Stimulated activated naive B cell treated with anti-CD40 and anti-IgM and Interleukin-4, amounts not matched to agents 10 μg/mL and 1 μg/mL and 100 μg/mL, for 72 hours (primary cell): Measurements from ENCODE around the gene CCKAR.

Source experiments
- ATAC-seq, 2 donors: fragments of 150-1000 bp; cut with Tn5 transposase; replicated peaks; 2 replicates each; pipeline ENCODE4 v1.10.0; 2021; ENCODE audit warnings: moderate library complexity in 1 of 2
- DNase-seq: peaks from one replicate; pipeline ENCODE4 v3.0.0; 2021
- H3K27ac Mint-ChIP-seq: one replicate; pipeline ENCODE4 v1.8.0; 2022; ENCODE audit warnings: mild to moderate bottlenecking, mixed read lengths
- H3K27me3 Mint-ChIP-seq, 2 donors: one replicate each; pipeline ENCODE4 v1.8.0; 2022; ENCODE audit warnings: mixed read lengths in 2 of 2
- H3K36me3 Mint-ChIP-seq, 2 donors: one replicate each; pipeline ENCODE4 v1.8.0; 2022; ENCODE audit warnings: mixed read lengths in 2 of 2, mild to moderate bottlenecking in 1 of 2
- H3K4me1 Mint-ChIP-seq, 2 donors: one replicate each; pipeline ENCODE4 v1.8.0; 2022; ENCODE audit warnings: mixed read lengths in 2 of 2, mild to moderate bottlenecking in 1 of 2
- H3K4me3 Mint-ChIP-seq, 2 donors: one replicate each; pipeline ENCODE4 v1.8.0; 2022; ENCODE audit warnings: mild to moderate bottlenecking in 2 of 2, mixed read lengths in 2 of 2, moderate library complexity in 1 of 2
- H3K9me3 Mint-ChIP-seq, 2 donors: one replicate each; pipeline ENCODE4 v1.8.0; 2022; ENCODE audit warnings: mixed read lengths in 2 of 2, mild to moderate bottlenecking in 1 of 2

CCKAR gene

DNA sequence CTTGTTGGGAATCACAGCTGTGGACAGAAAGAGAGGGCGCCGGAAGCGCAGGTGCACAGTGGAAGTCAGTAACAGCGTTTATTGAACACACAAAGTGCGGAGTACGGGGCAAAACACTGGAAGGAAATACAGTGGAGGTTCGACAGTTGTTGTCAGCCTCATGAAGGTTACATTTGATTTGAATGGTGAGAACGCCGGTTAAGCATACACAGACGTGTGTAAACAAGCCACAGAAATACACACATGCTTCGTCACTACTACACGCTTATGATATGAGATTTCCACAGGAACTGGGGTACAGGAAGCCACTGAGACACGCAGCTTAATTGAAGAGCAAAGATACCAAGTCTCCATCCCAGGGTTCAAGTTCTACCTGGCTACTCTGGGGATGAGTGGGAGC lies 12.0 kb downstream of the CCKAR start:
- H3K27ac Mint-ChIP-seq: no peak overlapping the region
- DNase-seq: no peak

DNA sequence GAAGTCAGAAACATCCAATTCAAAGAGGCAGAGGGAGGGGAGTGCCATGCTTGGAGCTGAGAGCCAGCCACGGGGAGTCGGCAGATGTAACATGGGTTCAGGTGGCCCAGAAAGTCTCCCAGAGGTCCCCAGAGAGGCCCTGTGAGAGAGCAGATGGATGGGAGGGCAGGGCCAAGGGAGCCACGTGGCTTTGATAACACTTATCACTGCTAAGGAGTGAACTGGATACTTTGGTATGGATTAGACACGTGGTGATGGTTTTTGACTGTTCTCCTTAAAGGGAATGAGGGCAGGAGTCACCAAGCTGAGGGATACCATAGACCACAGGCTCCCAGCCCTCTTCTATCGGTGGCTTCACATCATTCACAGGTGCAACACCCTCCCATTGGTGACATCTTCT lies 13.7 kb downstream of the CCKAR start:
- no peak for ATAC-seq
- Mint-ChIP-seq H3K36me3 (no peaks in the 10 kb centered on the region), H3K27me3 (peaks cover 4 to 6% of the 10 kb centered on the region in 2 donors), H3K27ac (no peak overlapping the region), H3K9me3 (peaks cover 2% of the 10 kb centered on the region in 2 donors), H3K4me3 (no peak overlapping the region), H3K4me1 (no peaks in the 10 kb centered on the region)
- no peak for DNase-seq

More for the DNA sequence above, 12.0 kb downstream of the CCKAR start:
- peaks cover 4 to 6% of the 10 kb centered on the region in 2 donors for H3K27me3 Mint-ChIP-seq
- ATAC-seq: no peak
- H3K9me3 Mint-ChIP-seq: peaks cover 4% of the 10 kb centered on the region in 2 donors
- no peak overlapping the region for H3K4me3 Mint-ChIP-seq
- no peaks in the 10 kb centered on the region for H3K36me3 Mint-ChIP-seq
- no peaks in the 10 kb centered on the region for H3K4me1 Mint-ChIP-seq

DNA sequence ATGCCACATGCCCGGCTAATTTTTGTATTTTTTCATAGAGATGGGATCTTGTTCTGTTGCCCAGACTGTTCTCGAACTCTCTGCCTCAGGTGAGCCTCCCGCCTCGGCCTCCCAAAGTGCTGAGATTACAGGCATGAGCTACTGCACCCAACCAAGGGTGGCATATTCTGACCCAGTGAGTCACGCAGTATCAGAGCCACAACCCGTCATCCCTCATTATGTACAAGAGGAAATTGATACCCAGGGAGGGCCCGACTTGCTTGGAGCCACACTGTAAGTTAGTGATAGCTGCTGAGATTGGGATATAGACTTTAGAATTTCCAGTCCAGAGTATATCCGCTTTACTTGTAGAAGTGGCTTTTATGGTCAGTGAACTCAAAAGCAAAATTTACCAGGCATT lies 14.6 kb downstream of the CCKAR start:
- ATAC-seq (no peak), DNase-seq (no peak)
- no peaks in the 10 kb centered on the region for H3K36me3 Mint-ChIP-seq
- H3K27me3 Mint-ChIP-seq: peaks cover 4 to 6% of the 10 kb centered on the region in 2 donors
- no peak overlapping the region for H3K4me3 Mint-ChIP-seq
- H3K27ac Mint-ChIP-seq: no peak overlapping the region
- H3K4me1 Mint-ChIP-seq: no peaks in the 10 kb centered on the region
- H3K9me3 Mint-ChIP-seq: no peaks in the 10 kb centered on the region

DNA sequence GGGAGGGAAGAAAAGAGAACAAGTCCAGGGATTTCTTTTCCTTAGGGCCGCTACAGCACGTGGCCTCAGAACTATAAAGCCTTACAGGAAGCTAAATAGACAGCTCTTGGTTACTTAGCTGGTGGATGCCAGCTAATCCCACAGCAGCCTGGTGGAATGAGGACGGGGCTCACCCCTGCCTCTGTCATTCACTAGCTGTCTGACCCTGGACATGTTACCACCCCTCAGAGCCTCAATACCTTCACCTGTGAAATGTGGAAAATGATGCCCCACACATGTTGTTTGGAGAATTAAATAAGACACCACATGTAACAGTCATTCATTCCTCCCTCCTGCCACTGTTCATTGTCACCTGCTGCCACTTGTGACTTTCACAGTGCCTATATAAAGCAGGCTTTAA lies 15.7 kb downstream of the CCKAR start:
- no peaks in the 10 kb centered on the region for H3K4me1 Mint-ChIP-seq
- no peak overlapping the region for H3K4me3 Mint-ChIP-seq
- no peak overlapping the region for H3K27ac Mint-ChIP-seq
- DNase-seq (no peak), ATAC-seq (no peak)
- H3K36me3 Mint-ChIP-seq: no peaks in the 10 kb centered on the region
- peaks cover 4 to 6% of the 10 kb centered on the region in 2 donors for H3K27me3 Mint-ChIP-seq
- H3K9me3 Mint-ChIP-seq: no peaks in the 10 kb centered on the region

DNA sequence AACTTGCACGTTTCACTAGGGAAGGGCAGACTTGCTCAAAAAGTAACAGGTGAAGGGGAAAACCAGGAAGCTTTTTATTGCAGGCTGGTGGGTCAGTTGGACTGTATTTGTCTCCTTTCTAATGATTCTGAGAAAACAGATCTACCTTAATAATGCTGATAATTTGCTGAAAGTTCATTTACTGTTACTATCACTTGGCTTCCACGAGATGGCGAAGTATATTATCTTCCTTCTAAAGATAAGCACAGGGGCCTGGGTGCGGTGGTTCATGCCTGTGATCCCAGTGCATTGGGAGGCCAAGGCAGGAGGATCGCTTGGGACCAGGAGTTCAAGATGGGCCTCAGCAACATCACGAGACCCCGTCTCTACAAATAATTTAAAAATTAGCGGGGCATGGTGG lies 16.4 kb downstream of the CCKAR start:
- Mint-ChIP-seq H3K27ac (no peak overlapping the region), H3K9me3 (peaks cover 0 to under 1% of the 10 kb centered on the region in 2 donors), H3K27me3 (peaks cover 4 to 6% of the 10 kb centered on the region in 2 donors), H3K4me1 (no peaks in the 10 kb centered on the region), H3K4me3 (no peak overlapping the region), H3K36me3 (no peaks in the 10 kb centered on the region)
- DNase-seq (no peak), ATAC-seq (no peak)

DNA sequence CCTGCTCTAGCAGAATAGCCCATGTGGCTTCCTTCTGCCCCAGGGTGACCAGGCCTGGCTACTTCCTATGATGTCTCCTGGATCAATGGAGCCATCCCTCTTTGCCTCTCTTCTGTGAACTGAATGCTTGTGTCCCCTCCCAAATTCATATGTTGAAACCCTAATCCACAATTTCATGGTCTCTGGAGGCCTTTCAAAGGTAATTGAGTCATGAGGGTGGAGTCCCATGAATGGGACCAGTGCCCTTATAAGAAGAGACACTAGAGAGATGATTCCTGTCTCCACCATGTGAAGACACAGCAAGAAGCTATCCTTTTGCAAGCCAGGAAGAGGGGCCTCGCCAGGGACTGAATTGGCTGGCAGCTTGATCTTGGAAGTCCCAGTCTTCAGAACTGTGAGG lies 18.4 kb downstream of the CCKAR start:
- Mint-ChIP-seq H3K36me3 (no peaks in the 10 kb centered on the region), H3K27ac (no peak overlapping the region), H3K4me1 (no peaks in the 10 kb centered on the region), H3K27me3 (peaks cover 0 to 7% of the 10 kb centered on the region in 2 donors), H3K9me3 (peaks cover 0 to 3% of the 10 kb centered on the region in 2 donors), H3K4me3 (no peak overlapping the region)
- DNase-seq: no peak
- ATAC-seq: no peak

DNA sequence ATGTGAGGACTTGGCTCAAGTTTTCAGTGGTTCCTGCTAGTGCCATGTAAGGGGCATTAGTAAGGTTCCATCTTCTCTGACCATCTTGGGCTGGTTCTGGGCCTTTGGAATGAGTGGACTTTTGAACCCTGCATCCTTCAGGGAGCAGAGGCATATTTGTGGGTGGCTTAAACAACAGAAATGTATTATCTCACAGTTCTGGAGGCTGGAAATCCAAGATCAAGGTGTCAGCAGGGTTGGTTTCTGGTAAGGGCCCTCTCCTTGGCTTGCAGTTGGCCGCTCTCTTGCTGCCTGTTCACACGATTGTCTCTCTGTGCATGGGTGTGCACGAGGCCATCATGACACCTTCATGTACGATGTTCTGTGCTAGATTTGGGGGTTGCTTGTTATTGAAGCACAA lies 21.3 kb downstream of the CCKAR start:
- DNase-seq (no peak), ATAC-seq (no peak)
- H3K27me3 Mint-ChIP-seq: peaks cover 12 to 13% of the 10 kb centered on the region in 2 donors
- H3K36me3 Mint-ChIP-seq: no peaks in the 10 kb centered on the region
- no peak overlapping the region for H3K27ac Mint-ChIP-seq
- no peak overlapping the region for H3K4me3 Mint-ChIP-seq
- peaks cover 0 to 2% of the 10 kb centered on the region in 2 donors for H3K4me1 Mint-ChIP-seq
- peaks cover 0 to 3% of the 10 kb centered on the region in 2 donors for H3K9me3 Mint-ChIP-seq

DNA sequence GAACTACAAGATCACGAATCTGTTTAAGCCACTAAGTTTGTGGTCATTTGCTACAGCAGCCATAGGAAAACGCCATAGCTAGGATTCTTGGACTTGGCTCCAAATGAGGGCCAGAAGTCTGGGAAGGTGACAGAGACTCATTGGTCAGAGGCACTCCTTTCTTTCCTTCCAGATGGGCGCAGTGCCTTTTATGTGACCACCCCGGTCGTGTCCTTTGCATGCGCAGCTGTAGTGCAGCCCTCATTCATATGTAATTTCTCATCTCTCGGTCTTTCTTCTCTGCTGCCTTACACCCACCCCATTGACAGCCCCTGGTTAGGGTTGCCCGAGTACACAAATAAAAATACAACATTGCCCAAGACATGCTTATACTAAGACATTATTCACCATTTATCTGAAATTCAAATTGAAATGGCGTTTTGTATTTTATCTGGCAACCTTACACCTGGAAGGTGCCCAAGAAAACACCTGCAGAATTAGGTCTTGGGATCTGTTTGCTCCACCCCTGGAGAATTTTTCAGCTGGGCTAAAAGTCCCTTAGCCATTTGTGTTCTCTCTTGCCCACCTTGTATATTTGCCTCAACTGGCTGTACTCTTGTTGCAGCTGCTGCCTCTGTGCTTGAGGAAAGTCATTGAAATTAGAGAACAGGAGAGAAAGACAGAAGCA lies 21.9 kb downstream of the CCKAR start:
- peaks cover 0 to 2% of the 10 kb centered on the region in 2 donors for H3K4me1 Mint-ChIP-seq
- H3K4me3 Mint-ChIP-seq: no peak overlapping the region
- peaks cover 0 to under 1% of the 10 kb centered on the region in 2 donors for H3K36me3 Mint-ChIP-seq
- peaks cover 0 to 3% of the 10 kb centered on the region in 2 donors for H3K9me3 Mint-ChIP-seq
- peaks cover 12 to 13% of the 10 kb centered on the region in 2 donors for H3K27me3 Mint-ChIP-seq
- H3K27ac Mint-ChIP-seq: no peak overlapping the region
- DNase-seq: no peak
- no peak for ATAC-seq

DNA sequence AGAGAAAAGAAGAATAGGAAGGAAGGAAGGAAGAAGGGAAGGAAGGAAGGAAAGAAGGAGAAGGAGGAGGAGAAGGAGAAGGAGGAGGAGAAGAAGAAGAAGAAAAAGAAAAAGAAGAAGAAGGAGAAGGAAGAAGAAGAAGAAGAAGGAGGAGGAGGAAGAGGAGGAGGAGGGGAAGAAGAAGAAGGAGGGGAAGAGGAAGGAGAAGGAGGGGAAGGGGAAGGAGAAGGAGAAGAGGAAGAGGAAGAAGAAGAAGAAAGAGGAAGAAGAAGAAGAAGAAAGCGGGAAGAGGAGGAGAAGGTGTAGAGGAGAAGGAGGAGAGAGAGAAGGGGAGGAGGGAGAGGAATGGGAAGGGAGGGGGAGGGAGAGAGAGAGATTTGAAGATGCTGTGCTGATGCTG lies 22.6 kb downstream of the CCKAR start:
- Mint-ChIP-seq H3K27me3 (peaks cover 12 to 13% of the 10 kb centered on the region in 2 donors), H3K9me3 (peaks cover 0 to 3% of the 10 kb centered on the region in 2 donors), H3K4me3 (no peak overlapping the region), H3K36me3 (peaks cover 0 to 3% of the 10 kb centered on the region in 2 donors), H3K4me1 (peaks cover 0 to 2% of the 10 kb centered on the region in 2 donors), H3K27ac (no peak overlapping the region)
- no peak for DNase-seq
- ATAC-seq: no peak

DNA sequence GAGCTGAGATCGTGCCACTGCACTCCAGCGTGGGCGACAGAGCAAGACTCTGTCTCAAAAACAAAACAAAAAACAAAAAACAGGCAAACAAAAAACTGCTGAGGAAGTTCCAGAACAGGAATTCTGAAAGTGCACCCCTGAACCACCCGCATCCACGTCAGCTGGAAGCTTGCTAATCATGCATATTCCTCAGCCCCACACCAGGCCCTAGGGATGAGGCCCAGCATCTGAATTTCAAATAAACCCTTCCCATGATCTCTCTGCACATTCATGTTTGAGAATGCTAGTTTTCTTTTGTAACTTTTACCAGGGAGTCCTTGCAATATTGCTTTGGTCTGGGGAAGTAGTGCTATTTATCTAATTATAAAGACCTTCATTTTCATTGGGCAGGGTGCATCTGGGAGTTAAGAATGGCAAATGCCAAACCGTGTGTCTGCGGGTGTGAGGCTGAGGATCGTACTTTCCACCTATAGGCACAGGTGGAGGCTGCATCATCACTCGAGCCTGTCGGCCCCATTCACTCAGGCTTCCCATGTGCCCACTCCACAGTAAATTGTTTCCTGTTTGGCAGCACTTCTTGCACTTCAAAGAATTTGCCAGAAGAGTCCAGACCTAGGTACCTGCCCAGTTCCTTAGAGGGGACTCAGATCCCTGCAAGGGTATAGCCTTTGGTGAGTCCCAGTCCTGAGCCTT lies 23.6 kb downstream of the CCKAR start:
- Mint-ChIP-seq H3K27me3 (peaks cover 12 to 13% of the 10 kb centered on the region in 2 donors), H3K36me3 (peaks cover 0 to 3% of the 10 kb centered on the region in 2 donors), H3K4me3 (no peak overlapping the region), H3K4me1 (peaks cover 4% of the 10 kb centered on the region in 2 donors), H3K9me3 (peaks cover 0 to 3% of the 10 kb centered on the region in 2 donors), H3K27ac (no peak overlapping the region)
- no peak for ATAC-seq
- DNase-seq: no peak

DNA sequence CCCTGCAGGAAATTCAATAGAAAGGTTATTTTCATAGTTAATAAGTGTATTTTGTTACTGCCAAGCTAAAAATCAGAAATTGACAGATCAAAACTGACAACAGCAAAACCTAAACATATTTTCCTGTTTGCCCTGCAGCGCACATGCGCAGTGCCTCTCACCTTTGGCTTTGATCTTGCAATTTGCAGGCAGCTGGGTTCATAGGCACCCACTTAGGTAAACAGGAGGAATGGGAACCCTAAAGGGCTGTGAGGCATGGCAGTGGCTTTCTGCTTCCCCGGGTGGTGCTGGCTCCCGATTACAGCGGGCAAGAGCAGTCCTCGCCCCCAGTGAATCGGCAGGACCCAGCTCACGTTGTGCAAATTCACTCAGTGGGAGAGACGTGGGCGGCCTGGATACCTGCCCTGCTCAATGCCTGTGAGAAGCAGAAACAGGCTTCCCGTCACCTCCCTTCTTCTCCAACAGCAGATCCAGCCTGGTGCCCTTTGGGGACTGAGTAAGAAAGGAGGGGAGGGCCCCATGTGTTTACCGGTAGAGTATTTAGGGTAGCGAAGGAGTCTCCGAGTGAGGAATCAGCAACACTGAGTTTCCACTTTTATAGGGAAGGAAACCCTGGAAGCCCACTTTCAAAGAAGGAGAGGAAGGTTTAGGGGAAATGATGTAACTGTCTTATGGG lies 25.7 kb downstream of the CCKAR start:
- ATAC-seq (no peak), DNase-seq (no peak)
- H3K27me3 Mint-ChIP-seq: peaks cover 12 to 13% of the 10 kb centered on the region in 2 donors
- peaks cover 0 to 3% of the 10 kb centered on the region in 2 donors for H3K9me3 Mint-ChIP-seq
- H3K36me3 Mint-ChIP-seq: peaks cover 0 to 3% of the 10 kb centered on the region in 2 donors
- peaks cover 5 to 7% of the 10 kb centered on the region in 2 donors for H3K4me1 Mint-ChIP-seq
- H3K4me3 Mint-ChIP-seq: no peak overlapping the region
- no peak overlapping the region for H3K27ac Mint-ChIP-seq

DNA sequence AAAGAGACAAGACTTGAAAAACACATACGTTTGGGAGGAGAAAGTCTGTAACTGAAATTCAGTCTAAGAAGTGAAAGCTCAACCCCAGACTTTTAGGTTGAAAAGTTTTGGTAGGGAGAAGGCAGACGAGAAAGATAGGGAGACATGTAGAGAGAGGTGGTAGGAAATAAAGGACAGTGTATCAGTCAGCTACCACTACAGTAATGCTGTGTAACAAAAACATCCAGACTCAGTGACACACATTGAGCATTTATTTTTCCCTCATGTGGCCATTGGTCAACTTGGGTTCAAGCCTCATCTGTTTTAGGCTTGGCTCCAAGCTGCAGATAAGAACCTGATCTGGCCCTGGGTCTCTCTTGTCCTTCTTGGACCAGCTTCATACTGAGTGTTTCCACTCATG lies 26.9 kb downstream of the CCKAR start:
- ATAC-seq (no peak), DNase-seq (no peak)
- H3K36me3 Mint-ChIP-seq: peaks cover 0 to 3% of the 10 kb centered on the region in 2 donors
- no peak overlapping the region for H3K4me3 Mint-ChIP-seq
- no peak overlapping the region for H3K27ac Mint-ChIP-seq
- peaks cover 12 to 13% of the 10 kb centered on the region in 2 donors for H3K27me3 Mint-ChIP-seq
- peaks cover 5 to 7% of the 10 kb centered on the region in 2 donors for H3K4me1 Mint-ChIP-seq
- no peaks in the 10 kb centered on the region for H3K9me3 Mint-ChIP-seq

DNA sequence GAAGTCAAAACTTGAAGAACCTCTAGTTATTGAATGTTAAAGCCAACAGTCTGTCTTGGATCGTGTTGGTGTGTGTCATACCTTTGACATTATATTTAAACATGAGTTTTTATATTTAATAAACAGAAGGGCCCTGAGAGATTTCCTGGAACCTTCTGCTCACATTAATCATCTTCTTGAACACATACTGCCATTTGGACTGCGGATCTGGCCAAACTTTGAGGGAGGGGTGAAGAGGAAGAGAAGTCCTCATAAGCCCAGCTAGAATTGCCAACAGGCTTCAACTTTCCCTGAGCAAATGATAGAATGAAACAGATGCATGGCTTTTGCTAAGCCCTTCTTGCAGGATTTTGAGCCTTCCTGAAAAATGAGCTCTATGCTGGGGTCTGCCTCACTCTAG lies 27.4 kb downstream of the CCKAR start:
- H3K27me3 Mint-ChIP-seq: peaks cover 12 to 13% of the 10 kb centered on the region in 2 donors
- no peak overlapping the region for H3K4me3 Mint-ChIP-seq
- H3K4me1 Mint-ChIP-seq: peaks cover 5 to 8% of the 10 kb centered on the region in 2 donors
- H3K27ac Mint-ChIP-seq: no peak overlapping the region
- no peaks in the 10 kb centered on the region for H3K9me3 Mint-ChIP-seq
- ATAC-seq: no peak
- peaks cover 0 to 3% of the 10 kb centered on the region in 2 donors for H3K36me3 Mint-ChIP-seq
- DNase-seq: no peak

DNA sequence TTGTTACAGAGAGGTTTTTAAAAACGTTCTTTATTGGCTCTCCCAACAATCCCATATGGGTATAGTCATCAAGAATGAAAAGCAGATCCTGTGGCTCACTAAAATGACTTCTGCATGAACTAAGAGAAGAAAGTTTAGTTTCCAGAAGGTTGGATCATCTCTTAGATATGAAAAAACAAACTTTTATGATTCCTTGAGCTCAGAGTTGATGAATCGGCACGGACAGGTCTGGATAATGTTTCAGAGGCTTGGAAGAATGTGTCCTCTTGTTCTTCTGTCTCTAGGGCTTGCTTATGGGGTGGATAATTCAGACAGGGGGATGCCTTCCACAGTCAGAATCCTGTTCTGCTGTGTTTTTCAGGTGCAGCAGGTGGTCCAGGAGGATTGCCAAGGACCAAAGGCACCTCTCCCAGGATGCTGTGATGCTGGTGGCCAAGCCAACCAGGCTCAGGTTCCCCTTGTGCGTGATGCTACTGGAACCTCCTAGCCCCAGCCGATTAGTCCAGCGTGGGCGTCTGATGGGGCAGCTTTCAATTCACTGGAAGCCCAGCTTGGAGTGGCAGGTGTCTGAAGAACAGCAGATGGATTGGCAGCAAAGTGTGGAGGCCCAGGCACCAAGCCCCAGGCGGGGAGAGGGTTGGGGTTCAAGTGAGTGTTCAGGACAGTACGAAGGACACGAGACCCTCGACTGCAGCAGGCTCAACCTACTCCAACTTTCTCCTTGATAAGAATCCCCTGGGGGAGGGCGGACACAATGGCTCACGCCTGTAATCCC lies 30.3 kb downstream of the CCKAR start:
- Mint-ChIP-seq H3K4me3 (no peak overlapping the region), H3K4me1 (peaks cover 5 to 8% of the 10 kb centered on the region in 2 donors), H3K9me3 (no peaks in the 10 kb centered on the region), H3K27me3 (peaks cover 4 to 9% of the 10 kb centered on the region in 2 donors), H3K27ac (no peak overlapping the region), H3K36me3 (peaks cover 0 to 3% of the 10 kb centered on the region in 2 donors)
- DNase-seq (no peak), ATAC-seq (no peak)
